HFFc6 (cell line): ENCODE data around the gene RCVRN. TPM values are rescaled to one million over a fixed set of nuclear protein-coding genes. Genes with fewer than 3 reads are reported as not detected.

Experiments
- DNase-seq: peaks from one replicate; pipeline ENCODE4 v3.0.0-alpha.2; 2018
- H3K27ac Mint-ChIP-seq: 2 replicates; pipeline ENCODE4 v1.8.0; 2020; ENCODE audit warnings: mild to moderate bottlenecking, mixed read lengths
- H3K27me3 Mint-ChIP-seq: 2 replicates; pipeline ENCODE4 v1.8.0; 2021; ENCODE audit warnings: mild to moderate bottlenecking, moderate library complexity, mixed read lengths; ENCODE audit not compliant: insufficient read depth
- H3K36me3 Mint-ChIP-seq: 2 replicates; pipeline ENCODE4 v1.8.0; 2021; ENCODE audit warnings: low read depth, mixed read lengths
- H3K4me1 Mint-ChIP-seq: 2 replicates; pipeline ENCODE4 v1.8.0; 2020; ENCODE audit warnings: low read depth, mixed read lengths
- H3K4me3 Mint-ChIP-seq: 2 replicates; pipeline ENCODE4 v1.8.0; 2020; ENCODE audit warnings: mild to moderate bottlenecking, moderate library complexity, mixed read lengths
- H3K9me3 Mint-ChIP-seq: 2 replicates; pipeline ENCODE4 v1.8.0; 2020; ENCODE audit warnings: mild to moderate bottlenecking, mixed read lengths
- CTCF ChIP-seq: fragments of 200-600 bp; sonication (generic); IDR thresholded peaks from 2 replicates; pipeline ENCODE4 v1.5.0; 2021; ENCODE audit warnings: antibody characterized with exemption, mild to moderate bottlenecking
- total RNA-seq, 6 experiments: library from RNA; stranded (reverse); fragmentation: NEBNext Ultra II Directional; extraction: Animal tissue kit (Norgen Biotek cat#: 25700); gene quantifications; 2 replicates in 1 of 6; 3 replicates in 5 of 6; pipeline ENCODE4 v1.2.3, GENCODE V29; 2021

Gene RCVRN
- total RNA-seq, 6 experiments from 2014 or later: not detected

- no peak for DNase-seq
- Mint-ChIP-seq H3K4me1 (peaks cover 47% of the 10 kb centered on the region; the same call in 1 of the 2 replicates), H3K4me3 (no peak overlapping the region), H3K27me3 (peaks cover 18% of the 10 kb centered on the region), H3K27ac (no peak overlapping the region), H3K9me3 (peaks cover 6% of the 10 kb centered on the region), H3K36me3 (no peaks in the 10 kb centered on the region)
- TF ChIP-seq CTCF: no peak
Observed at GRCh38 chr17:9897372-9897968, 7.6 kb downstream of the RCVRN start.

- Mint-ChIP-seq H3K27me3 (peaks cover 18% of the 10 kb centered on the region), H3K4me3 (no peak overlapping the region), H3K4me1 (peaks cover 34% of the 10 kb centered on the region; the same call in 1 of the 2 replicates), H3K9me3 (peaks cover 6% of the 10 kb centered on the region), H3K27ac (no peak overlapping the region), H3K36me3 (no peaks in the 10 kb centered on the region)
- no peak for DNase-seq
- TF ChIP-seq CTCF: no peak
Observed at GRCh38 chr17:9895923-9896322, 9.1 kb downstream of the RCVRN start.

GRCh38 chr17:9894231-9894630, 10.8 kb downstream of the RCVRN start:
- Mint-ChIP-seq H3K9me3 (peaks cover 13% of the 10 kb centered on the region), H3K27me3 (peaks cover 17% of the 10 kb centered on the region), H3K4me1 (peaks cover 21% of the 10 kb centered on the region; the same call in 1 of the 2 replicates), H3K27ac (no peak overlapping the region; the same call in 1 of the 2 replicates), H3K36me3 (no peaks in the 10 kb centered on the region; the same call in 1 of the 2 replicates), H3K4me3 (no peak overlapping the region; the same call in 1 of the 2 replicates)
- no peak for TF ChIP-seq CTCF
- no peak for DNase-seq

- peaks cover 13% of the 10 kb centered on the region for H3K9me3 Mint-ChIP-seq
- no peak for TF ChIP-seq CTCF
- peaks cover 18% of the 10 kb centered on the region for H3K27me3 Mint-ChIP-seq
- H3K27ac Mint-ChIP-seq: peak overlapping the region; percentile 6; the same call in 1 of the 2 replicates
- DNase-seq: peak; percentile 81
- H3K36me3 Mint-ChIP-seq: no peaks in the 10 kb centered on the region; the same call in 1 of the 2 replicates
- H3K4me1 Mint-ChIP-seq: peaks cover 21% of the 10 kb centered on the region; the same call in 1 of the 2 replicates
- no peak overlapping the region; the same call in 1 of the 2 replicates for H3K4me3 Mint-ChIP-seq
Observed at GRCh38 chr17:9893411-9894012, 11.6 kb downstream of the RCVRN start.

- peaks cover 13% of the 10 kb centered on the region for H3K9me3 Mint-ChIP-seq
- DNase-seq: peak; percentile 10
- H3K27me3 Mint-ChIP-seq: peaks cover 11% of the 10 kb centered on the region
- H3K4me3 Mint-ChIP-seq: no peak overlapping the region
- H3K27ac Mint-ChIP-seq: no peak overlapping the region
- TF ChIP-seq CTCF: peak; percentile 81
- no peaks in the 10 kb centered on the region; the same call in 1 of the 2 replicates for H3K36me3 Mint-ChIP-seq
- peaks cover 21% of the 10 kb centered on the region; the same call in 1 of the 2 replicates for H3K4me1 Mint-ChIP-seq
Observed at GRCh38 chr17:9890124-9890523, 14.9 kb downstream of the RCVRN start.
